DOHH2 (cell line): ENCODE data around the gene ZNF675.
"Not testable (repeated sequence)": the region's sequence is repeated elsewhere in the genome, so short reads cannot be mapped to it uniquely, and the experiment has no call there.

ENCODE experiments used
- H3F3A ChIP-seq: fragments of 200-600 bp; sonication (generic), shearing (Covaris generic); 2 replicates; pipeline ENCODE4 v1.6.0; 2016; ENCODE audit warnings: antibody characterized with exemption, mild to moderate bottlenecking; ENCODE audit not compliant: control insufficient read depth, insufficient read depth
- H3K27ac ChIP-seq: fragments of 200-600 bp; sonication (generic); 2 replicates; pipeline ENCODE4 v1.5.1; 2014; ENCODE audit warnings: low read depth, mild to moderate bottlenecking, low read length, moderate library complexity
- H3K27me3 ChIP-seq: fragments of 200-600 bp; sonication (generic); 2 replicates; pipeline ENCODE4 v1.6.1; 2014; ENCODE audit warnings: mild to moderate bottlenecking, low read length, mixed read lengths; ENCODE audit not compliant: control insufficient read depth
- H3K36me3 ChIP-seq: fragments of 200-600 bp; sonication (generic); 2 replicates; pipeline ENCODE4 v1.6.1; 2014; ENCODE audit warnings: mild to moderate bottlenecking, low read length, moderate library complexity, mixed read lengths; ENCODE audit not compliant: control insufficient read depth
- H3K4me1 ChIP-seq: fragments of 200-600 bp; sonication (generic); 2 replicates; pipeline ENCODE4 v1.6.1; 2014; ENCODE audit warnings: mild to moderate bottlenecking, low read length, mixed read lengths; ENCODE audit not compliant: control insufficient read depth
- H3K4me2 ChIP-seq: fragments of 200-600 bp; sonication (generic); 2 replicates; pipeline ENCODE4 v1.6.0; 2014; ENCODE audit warnings: mild to moderate bottlenecking, low read length, moderate library complexity
- H3K4me3 ChIP-seq: fragments of 200-600 bp; sonication (generic); 2 replicates; pipeline ENCODE4 v1.5.1; 2014; ENCODE audit warnings: mild to moderate bottlenecking, low read length, mixed read lengths
- H3K79me2 ChIP-seq: fragments of 200-600 bp; sonication (generic); 2 replicates; pipeline ENCODE4 v1.6.1; 2014; ENCODE audit warnings: mild to moderate bottlenecking, low read length, mixed read lengths; ENCODE audit not compliant: control insufficient read depth
- H3K9me2 ChIP-seq: fragments of 200-600 bp; sonication (generic); replicated peaks from 2 replicates; pipeline ENCODE4 v1.6.1; 2014; ENCODE audit warnings: mild to moderate bottlenecking, low read length, mixed read lengths; ENCODE audit not compliant: control insufficient read depth
- H3K9me3 ChIP-seq: fragments of 200-600 bp; sonication (generic); 2 replicates; pipeline ENCODE4 v1.6.1; 2014; ENCODE audit warnings: antibody characterized with exemption, low read length, mixed read lengths; ENCODE audit not compliant: control insufficient read depth, insufficient read depth
- H4K20me1 ChIP-seq: fragments of 200-600 bp; sonication (generic); 2 replicates; pipeline ENCODE4 v1.6.0; 2014; ENCODE audit warnings: low read depth, mild to moderate bottlenecking, antibody characterized with exemption, low read length, moderate library complexity; ENCODE audit not compliant: control insufficient read depth, insufficient read depth
- CTCF ChIP-seq: fragments of 200-600 bp; sonication (generic); IDR thresholded peaks from one replicate; pipeline ENCODE4 v1.5.1; 2014; ENCODE audit warnings: antibody characterized with exemption, mild to moderate bottlenecking, low read depth, low read length; ENCODE audit not compliant: poor library complexity, severe bottlenecking
- EZH2phosphoT487 ChIP-seq: fragments of 200-600 bp; sonication (generic); IDR thresholded peaks from 2 replicates; pipeline ENCODE4 v1.6.1; 2017; ENCODE audit warnings: borderline replicate concordance, mild to moderate bottlenecking, antibody characterized with exemption, low read length, moderate library complexity, mixed read lengths

Gene ZNF675

DNA sequence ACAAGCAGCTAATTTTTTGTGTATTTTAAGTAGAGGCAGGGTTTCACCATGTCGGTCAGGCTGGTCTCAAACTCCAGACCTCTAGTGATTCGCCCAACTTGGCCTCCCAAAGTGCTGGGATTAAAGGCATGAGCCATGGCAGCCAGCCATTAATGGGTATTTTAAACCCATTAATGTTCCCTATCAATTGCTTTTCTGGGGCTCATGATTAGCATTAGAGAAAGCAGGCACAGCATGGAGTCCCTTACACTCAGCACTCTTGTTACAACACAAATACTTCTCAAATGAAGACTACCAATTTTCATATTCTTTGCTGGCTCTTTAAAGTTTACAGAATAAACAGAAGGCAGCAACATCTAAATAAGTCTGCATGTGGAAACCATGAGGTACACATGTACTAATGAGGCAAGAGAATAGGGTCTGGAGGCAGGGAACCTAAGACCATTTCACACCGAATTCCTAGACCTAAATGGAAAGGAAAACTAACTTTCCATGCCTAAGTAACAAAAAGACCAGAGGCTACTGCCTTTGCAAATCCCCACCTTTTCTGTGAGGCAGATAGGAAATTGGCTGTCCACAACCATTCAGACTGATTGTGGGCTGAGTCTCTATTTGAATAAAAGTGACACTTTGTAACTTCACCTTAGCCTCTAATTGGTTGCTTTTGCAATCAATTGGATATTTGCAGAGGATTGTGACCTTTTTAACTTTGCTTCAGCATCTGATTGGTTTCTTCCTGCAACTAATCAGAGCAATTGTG lies 21.2 kb downstream of the ZNF675 start:
- Histone ChIP-seq H3K4me1 (peaks cover 9% of the 10 kb centered on the region), H3F3A (no peaks in the 10 kb centered on the region), H3K36me3 (peaks cover 79% of the 10 kb centered on the region), H3K4me3 (no peak overlapping the region), H3K27ac (no peak overlapping the region), H3K27me3 (no peaks in the 10 kb centered on the region), H3K9me3 (peaks cover 30% of the 10 kb centered on the region; the same call in 1 of the 2 replicates), H3K9me2 (no peaks in the 10 kb centered on the region), H4K20me1 (no peaks in the 10 kb centered on the region), H3K79me2 (peaks cover 66% of the 10 kb centered on the region), H3K4me2 (no peak overlapping the region)
- TF ChIP-seq CTCF (no peak), EZH2phosphoT487 (no peak)

DNA sequence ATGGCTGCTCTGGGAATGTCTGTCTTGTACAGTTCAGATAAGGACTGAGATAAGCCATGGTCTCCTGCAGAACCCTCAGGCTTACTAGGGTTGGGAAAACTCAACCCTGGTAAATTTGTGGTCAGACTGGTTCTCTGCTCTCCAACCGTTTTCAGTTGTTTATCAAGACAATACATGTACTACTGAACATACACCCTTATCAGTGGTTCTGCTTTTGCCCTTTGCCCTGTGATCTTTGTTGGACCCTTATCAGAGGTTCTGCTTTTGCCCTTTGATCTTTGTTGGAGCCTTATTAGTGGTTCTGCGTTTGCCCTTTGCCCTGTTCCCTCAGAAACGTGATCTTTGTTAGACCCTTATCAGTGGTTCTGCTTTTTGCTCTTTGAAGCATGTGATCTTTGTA lies 37.2 kb downstream of the ZNF675 start:
- H3K27ac ChIP-seq, H3K9me2 ChIP-seq, H3F3A ChIP-seq, H3K9me3 ChIP-seq, H3K4me3 ChIP-seq, H3K4me2 ChIP-seq, H3K27me3 ChIP-seq, H3K4me1 ChIP-seq, H3K79me2 ChIP-seq, H4K20me1 ChIP-seq: not testable (repeated sequence)
- peaks cover 25% of the 10 kb centered on the region for H3K36me3 ChIP-seq
